ENCODE data around the gene NOXO1.
"Not testable (repeated sequence)": the region's sequence is repeated elsewhere in the genome, so short reads cannot be mapped to it uniquely, and the experiment has no call there.

Gene NOXO1, protein sequence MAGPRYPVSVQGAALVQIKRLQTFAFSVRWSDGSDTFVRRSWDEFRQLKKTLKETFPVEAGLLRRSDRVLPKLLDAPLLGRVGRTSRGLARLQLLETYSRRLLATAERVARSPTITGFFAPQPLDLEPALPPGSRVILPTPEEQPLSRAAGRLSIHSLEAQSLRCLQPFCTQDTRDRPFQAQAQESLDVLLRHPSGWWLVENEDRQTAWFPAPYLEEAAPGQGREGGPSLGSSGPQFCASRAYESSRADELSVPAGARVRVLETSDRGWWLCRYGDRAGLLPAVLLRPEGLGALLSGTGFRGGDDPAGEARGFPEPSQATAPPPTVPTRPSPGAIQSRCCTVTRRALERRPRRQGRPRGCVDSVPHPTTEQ

DNA sequence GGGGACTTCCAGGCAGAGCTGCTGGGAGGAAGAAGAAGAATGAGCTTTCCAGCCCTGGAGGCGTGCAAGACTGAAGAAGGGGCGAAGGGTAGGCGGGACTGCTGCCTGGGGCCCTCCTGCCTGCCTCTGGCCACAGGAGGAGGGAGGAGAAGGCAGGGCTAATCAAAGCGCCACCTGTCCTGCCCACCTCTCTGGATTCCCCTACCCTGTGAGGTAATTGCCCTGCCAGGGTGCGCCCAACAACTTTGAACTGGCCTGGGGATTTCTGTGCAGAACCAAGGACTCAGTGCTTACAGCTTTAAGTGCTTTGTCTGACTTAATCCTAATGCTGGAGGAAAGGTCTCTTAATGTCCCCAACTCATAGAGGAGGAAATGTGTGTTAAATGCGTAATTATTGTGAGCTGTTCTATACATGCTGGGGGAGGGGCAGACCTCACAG lies at the start of gene NOXO1:
Gene NOXO1, minus strand, starts transcription at position 72 of the 439 bp plus-strand sequence. CDS start 290 bp downstream, outside the sequence.
- no peak for DNase-seq

DNA sequence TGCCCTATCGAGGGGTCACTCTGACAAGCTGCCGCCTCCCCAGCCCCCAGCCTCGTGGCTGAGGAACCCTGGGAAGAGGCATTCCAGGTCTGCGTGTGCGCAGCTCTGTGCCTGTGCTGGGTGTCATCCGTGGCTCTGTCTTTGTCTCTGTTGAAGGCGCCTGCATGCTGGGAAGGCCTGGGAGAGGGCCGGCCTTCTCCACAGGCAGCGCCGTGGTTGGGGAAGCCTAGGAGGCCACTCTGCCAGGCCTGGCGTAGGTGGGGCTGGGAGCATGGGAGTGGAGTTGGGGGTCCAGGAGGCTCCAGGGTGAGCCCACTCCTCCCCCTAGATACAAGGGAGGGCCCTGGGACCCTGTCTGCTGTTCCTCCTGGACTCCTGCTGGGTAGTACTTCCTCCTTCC lies 48.8 kb upstream of the NOXO1 start:
- DNase-seq: no peak

DNA sequence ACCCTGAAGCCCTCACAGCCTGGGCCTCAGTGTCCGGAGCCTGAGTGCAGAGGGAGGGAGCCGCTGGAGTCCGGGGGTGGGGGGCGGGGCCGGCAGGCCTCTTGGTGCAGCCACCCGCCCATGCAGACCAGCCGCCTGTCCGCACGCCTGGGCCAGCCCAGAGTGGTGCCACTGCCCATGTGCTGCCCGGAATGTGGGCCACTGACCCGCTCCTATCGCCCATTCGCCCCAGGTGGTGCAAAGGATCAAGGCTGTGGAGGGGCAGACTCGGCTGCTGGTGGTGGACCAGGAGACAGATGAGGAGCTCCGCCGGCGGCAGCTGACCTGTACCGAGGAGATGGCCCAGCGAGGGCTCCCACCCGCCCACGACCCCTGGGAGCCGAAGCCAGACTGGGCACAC lies 48.1 kb upstream of the NOXO1 start:
- no peak for DNase-seq

DNA sequence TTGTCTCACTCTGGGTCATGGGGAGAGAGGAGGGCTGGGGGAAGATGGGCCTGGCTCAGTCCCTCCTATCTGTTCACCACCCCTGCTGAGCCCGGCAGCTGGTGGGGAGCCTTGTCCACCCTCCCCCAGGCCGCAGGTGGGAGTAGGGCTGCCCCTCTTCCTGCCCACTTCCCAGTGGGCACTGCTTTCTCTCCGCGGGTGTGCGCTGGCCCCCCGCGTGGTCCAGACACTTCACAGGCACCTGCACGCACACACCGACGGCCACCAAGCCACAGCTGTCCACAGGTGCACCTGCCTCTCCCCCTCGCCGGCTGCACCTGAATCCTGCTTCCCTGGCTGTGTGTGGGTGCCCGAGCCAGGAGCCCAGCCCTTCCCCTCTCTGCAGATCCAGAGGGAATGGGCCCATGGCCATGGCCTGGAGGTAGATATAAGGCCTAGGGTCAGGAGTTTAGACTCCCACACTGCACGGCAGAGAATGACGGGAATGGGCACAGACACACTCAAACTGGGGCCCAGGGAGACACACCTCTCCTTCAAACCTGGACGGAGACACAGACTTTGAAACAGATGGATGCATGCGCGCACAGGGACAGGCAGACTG lies 47.5 kb upstream of the NOXO1 start:
- DNase-seq: no peak

DNA sequence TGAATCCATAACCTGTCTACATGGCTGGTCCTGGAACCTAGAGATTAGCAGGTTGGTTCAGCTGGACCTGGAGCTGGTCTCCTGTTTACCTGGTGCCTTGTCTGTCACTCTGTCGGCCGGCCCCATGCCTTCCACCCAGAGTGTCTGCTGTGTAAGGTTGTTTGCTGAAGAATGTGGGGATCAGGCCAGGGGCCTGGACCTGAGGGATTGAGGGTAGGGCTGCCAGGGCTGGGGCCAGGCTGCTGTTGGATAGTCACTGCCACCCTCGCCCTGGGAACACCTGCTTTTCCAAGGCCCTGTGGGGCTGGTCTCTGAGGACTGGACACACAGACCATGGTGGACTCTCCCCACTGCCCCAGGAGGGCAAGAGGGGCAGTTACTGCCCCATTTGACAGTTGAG lies 46.9 kb upstream of the NOXO1 start:
- no peak for DNase-seq

DNA sequence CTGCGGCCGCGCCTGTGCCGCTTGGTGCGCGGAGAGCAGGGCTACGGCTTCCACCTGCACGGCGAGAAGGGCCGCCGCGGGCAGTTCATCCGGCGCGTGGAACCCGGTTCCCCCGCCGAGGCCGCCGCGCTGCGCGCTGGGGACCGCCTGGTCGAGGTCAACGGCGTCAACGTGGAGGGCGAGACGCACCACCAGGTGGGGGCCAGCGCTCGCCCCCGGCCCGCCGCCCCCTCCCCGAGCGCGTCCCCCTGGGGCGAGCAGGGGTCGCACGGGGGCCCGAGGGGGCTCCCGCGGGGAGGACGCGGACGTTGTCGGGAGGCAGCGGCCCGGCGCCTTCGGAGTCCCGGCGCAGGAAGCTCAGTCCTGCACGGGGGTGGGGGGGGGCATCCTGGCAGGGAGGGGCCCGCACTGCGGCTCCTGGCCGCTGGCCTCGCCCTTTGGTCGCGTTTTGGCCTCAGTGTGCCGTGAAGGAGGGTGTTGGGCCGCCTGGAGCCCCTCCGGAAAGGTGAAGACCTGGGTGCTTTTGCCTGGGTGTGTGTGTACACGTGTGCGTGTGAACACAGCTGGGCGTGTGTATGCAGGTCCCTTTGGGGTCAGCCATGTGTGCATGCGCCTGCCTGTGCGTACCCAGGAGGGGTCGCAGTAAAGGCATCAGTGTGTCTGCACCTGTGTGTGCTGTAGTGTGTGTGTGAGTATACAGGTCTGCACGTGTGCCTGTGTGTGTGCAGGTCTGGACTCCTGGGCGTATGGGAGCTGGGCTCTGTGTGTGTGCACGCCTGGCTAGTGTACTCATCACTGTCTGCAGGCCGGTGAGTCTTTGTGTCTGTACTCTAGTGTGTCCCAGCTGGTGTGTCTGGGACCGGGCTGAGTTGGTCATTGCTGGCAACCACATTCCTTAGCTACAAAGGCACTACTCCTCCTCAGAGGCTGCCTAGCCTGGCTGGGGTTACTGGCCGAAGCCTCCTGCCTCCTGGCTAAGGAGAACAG lies 46.0 kb upstream of the NOXO1 start:
- DNase-seq: no peak

DNA sequence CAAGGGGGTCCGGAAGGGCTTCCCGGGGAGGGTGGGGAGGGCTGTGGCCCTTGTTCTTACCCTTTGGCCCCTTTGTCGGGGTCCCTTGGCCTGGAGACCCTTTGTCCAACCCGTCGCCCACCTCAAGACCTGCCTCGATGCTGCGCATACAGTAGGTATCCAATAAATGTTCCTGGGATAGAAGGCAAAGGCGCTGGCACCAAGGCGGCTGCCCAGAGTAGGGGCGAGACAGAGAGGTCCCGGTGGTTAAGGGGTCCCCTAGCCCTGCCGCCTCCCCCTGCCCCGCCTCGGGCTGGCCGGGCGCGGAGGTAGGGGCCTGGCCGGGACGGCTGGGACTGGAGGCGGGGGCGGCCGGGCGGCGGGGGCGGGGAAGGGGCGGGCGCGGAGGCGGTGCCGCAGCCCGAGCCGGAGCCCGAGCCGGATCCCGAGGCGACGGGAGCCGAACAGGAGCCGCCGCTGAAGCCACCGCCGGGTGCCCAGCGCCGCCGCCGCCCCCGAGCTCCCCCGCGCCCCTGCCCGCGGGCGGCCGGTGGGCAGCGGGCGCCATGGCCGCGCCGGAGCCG lies 45.3 kb upstream of the NOXO1 start, which contains the start of gene NHERF2:
Gene NHERF2, plus strand, starts transcription at position 442 of the 563 bp plus-strand sequence. Its CDS starts 104 bp downstream, at position 546.
- no peak for DNase-seq

DNA sequence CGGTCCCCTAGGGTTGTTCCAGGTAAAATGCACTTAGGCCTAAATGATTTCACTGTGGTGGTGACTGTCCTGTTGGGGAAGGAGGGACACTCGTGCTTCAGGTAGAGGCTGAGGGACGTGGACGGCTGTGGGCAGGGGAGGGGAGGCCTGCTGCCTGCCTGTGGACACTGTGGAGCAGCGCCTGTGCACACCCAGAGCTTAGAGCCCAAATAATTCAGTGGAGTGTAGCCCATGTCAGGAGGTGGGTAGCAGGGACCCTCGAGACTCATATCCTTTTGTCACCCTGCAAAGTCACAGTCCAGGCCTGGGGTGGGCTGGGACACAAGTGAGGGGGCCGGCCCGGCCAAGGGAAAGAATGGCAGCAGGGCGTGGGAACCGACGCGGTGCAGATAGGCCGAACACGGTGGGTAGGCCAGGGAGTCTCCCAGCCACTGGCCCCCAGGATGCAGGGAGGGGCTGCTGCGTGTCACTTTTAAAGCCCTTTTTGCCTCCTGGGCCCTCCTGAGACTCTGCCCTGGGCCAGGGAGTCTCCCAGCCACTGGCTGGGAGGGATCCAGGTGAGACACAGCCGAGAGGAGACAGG lies 44.7 kb upstream of the NOXO1 start:
- no peak for DNase-seq

DNA sequence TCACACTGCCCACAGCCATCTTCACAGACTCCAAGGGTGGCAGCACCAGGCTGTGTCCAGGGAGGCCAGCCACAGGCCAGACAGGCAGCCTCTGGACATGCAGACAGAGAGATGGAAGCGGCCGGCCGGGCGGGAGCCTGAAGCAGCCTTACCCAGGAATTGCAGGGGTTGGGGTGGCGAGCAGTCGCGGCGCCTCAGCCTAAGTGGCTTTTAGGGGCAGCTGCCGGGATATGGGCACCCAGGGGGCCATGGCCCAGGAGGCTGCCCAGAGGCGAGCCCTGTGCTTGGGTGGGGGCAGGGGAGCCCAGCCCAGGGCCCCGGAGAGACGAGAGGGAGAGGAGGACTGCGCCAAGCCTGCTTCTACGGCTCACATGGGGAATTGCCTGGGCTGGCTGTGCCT lies 44.0 kb upstream of the NOXO1 start:
- no peak for DNase-seq

DNA sequence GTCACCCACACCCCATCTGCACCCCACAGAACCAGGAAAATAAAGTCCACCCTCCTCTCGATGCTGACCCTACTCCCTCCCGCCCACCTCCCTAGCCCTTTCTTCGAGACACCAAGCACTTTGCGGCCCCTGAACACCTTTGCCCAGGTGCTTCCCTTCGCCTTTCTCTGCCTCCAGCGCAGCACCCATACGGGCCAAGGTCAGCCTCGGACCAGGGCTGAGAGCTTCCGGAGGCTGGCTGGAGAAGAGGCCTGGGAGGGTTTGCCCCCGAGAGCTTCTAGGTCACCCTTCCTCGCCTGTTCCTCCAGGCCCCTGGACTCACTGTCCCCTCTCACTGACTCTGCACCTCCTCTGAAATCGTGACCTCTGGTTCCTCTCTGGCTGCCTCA lies 42.8 kb upstream of the NOXO1 start:
- DNase-seq: no peak

DNA sequence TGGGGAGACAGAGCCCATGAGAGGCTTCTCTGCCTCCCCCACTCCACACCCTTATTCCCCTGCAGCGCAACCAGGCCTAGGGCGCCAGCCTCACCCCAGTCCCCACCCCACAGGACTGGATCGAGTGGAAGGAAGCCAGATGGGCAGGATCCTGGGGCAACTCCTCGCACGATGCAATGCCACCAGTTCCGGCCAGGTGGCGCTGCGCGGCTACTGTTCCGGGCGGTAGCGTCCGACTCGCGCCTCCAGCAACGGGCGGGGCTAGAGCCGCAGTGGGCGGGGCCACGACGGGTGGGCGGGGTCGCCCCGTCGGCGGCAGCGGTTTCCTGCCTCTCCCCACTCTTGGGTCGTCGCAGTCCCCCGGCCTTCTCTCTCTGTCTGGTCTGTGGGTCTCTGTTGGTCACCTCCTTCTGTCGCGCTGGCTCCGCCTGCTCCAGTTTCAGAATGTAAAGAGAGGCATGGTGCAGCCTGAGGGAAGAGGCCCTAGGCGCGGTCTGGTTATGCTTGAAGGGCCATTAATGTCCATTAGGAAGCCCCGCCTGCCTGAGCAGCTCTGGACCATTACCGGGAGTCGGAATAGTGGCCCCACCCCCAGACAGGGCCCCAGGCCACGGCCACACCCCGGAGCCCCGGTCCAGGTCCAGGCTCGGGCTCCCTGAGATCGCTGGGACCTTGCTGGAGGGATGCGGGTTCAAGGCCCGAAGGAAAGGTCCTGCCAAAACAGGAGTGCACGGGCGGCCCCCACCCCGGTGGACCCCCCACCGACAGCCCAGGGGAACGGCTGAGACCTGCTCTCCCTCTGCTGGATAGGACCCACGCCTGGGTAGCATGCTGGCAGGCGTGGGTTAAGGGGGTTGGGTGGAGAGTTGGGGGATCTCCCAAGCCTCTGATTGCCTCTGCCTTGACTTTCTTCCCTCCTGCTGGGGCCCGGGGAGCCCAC lies 42.1 kb upstream of the NOXO1 start:
- DNase-seq: peak; percentile 94

DNA sequence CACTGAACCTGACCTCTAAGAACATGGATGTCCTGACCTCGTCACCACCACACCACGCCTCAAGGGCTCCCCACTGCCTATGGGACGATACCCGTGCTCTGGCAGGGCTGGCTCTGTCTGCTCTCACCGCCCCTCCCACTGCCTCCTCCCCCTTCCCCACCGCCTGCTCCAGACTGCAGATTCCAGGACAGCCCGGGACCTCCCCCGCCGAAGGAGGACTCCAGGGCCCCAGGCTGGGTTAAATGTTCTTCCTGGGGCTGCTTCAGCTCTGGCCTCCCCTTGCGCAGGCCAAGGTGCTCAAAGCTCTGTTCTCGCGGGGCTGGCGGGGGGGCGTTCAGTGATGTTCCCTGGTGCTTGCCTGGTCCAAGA lies 41.4 kb upstream of the NOXO1 start:
- DNase-seq: no peak

DNA sequence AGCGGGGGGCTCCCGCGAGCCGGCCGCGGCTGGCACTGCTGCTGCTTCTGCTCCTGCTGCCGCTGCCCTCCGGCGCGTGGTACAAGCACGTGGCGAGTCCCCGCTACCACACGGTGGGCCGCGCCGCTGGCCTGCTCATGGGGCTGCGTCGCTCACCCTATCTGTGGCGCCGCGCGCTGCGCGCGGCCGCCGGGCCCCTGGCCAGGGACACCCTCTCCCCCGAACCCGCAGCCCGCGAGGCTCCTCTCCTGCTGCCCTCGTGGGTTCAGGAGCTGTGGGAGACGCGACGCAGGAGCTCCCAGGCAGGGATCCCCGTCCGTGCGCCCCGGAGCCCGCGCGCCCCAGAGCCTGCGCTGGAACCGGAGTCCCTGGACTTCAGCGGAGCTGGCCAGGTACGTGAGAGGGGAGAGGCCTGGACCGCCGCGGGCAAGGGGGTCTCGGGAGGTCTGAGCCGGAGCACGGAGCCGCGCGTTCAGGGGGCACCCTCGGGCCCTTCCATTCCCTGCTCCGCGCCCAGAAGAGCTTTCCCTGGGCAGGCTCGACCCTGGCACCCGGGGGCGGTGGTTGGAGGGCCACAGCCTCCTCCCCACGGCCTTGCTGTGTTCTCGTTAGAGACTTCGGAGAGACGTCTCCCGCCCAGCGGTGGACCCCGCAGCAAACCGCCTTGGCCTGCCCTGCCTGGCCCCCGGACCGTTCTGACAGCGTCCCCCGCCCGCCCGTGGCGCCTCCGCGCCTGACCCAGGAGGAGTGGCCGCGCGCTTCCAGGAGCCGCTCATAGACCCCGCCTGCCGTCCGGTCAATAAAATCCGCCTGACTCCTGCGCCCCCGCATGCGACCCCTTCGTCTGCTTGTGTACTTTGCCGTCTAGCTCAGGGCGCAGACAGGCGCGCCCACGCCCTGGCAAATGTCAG lies 38.9 kb upstream of the NOXO1 start:
- no peak for DNase-seq

DNA sequence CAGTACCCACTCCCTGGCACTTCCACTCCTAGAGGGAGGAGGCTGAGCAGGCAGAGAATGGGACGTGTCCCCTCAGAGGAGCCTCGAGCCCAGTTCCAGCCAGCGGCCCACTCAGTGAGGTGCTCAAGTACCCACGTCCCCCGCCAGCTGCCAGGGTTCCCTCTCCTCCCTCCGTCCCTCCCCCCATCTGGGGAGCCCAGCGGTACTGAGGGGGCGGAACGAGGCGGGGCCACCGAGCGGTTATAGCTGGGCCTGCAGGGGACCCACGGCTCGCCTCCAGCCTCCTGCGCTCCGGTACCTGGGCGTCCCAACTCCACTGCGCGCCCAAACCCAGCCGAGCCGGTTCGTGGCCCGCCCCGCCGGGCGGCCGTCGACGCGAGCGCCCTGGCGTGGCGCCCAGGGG lies 38.2 kb upstream of the NOXO1 start, which contains the start of gene NPW:
Gene NPW, plus strand, starts transcription at position 268 of the 403 bp plus-strand sequence.
- DNase-seq: peak; percentile 46

DNA sequence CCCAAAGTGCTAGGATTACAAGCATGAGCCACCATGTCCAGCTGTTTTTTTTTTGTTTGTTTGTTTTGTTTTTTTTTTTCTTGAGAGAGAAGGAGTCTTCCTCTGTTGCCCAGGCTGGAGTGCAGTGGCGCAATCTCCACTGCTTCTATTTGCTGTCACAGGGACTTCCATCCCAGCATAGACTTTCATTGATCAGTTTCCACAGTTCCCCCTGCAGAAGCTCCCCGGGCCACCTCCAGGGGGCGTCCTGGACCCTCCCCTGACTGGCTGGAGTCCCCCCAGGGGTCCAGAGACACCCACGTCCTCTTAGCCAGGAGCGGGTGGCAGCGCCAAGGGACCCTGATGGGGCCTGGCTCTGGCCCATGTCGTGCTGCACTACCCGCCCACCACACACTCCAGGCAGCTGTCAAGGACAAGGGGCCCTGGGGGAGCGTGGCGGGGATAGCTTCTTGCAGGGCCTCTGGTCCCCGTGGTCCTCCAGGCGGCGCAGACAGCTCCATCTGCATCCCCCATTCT lies 35.2 kb upstream of the NOXO1 start:
- DNase-seq: no peak

DNA sequence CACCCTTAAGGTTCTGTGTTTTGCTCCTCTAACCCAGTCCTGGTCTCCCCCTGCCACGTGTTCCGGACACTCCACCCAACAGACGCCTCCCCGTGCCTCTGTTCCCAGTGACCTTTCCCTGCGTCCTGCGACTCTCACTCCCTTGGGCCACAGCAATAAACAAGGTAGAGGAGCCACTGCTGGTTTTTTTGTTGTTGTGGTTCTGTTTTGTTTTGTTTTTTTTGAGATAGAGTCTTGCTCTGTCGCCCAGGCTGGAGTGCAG lies 34.6 kb upstream of the NOXO1 start:
- DNase-seq: no peak

DNA sequence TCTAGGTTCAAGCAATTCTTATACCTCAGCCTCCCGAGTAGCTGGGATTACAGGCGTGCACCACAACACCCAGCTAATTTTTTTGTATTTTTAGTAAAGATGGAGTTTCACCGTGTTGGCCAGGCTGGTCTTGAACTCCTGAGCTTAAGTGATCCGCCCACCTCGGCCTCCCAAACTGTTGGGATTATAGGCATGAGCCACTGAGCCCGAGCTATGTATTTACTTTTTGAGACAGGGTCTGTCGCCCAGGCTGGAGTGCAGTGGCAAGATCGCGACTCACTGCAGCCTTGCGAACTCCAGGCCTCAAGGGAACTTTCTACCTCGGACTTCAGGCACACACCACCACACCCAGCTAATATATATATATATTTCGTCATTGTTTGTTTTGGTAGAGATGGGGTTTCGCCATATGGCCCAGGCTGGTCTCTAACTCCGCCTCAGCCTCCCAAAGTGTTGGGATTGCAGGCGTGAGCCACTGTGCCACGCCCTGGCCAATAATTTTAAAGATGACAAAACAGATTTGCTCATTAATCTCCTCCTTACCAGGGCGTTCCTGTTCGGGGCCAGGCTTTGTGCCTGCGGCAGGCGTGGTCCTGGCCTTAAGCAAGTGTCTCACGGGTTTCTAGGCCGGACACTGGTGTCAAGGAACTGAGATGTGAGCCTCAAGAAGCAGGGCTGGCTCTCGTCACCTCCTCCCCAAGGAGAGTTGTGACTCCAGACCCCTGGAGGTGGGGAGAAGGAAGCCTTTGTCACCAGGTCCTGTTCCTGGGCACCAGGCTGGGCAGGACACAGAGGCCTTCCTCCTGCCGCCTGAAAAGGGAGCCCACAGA lies 34.1 kb upstream of the NOXO1 start:
- DNase-seq: no peak

DNA sequence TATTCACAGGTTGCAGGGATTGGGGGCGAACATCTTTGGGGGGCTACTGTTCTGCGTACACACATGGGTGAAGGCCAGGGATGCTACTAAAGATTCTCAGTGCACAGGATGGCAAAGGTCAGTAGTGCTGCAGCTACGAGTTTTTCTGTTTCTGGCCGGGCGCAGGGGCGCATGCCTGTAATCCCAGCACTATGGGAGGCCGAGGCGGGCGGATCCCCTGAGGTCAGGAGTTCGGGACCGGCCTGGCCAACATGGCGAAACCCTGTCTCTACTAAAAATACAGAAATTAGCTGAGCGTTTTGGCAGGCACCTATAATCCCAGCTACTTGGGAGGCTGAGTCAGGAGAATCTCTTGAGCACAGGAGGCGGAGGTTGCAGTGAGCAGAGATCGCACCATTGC lies 32.3 kb upstream of the NOXO1 start:
- no peak for DNase-seq

DNA sequence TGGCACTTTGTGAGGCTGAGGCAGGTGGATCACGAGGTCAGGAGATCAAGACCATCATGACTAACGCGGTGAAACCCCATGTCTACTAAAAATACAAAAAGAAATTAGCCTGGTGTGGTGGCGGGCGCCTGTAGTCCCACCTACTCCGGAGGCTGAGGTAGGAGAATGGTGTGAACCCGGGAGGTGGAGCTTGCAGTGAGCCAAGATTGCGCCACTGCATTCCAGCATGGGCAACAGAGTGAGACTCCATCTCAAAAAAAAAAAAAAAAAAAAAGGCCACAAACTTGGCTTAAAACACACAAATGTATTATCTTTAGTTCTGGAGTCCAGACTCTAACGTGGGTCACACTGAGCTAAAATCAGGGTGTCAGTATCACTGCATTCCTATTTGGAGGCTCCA lies 30.5 kb upstream of the NOXO1 start:
- DNase-seq: not testable (repeated sequence)

Measured in activated naive CD4-positive, alpha-beta T cell treated with anti-CD3 and anti-CD28 coated beads, Interleukin-2, amount 50 U/mL, for 16 hours (primary cell).